NCI-H460 (cell line): ENCODE measurements around the gene PTCHD1. TPM values are rescaled to one million over a fixed set of nuclear protein-coding genes. Genes with fewer than 3 reads are reported as not detected.

ENCODE experiments used
- DNase-seq: peaks from one replicate; pipeline ENCODE4 v3.0.0-alpha.2; 2016; ENCODE audit warnings: low read depth; ENCODE audit errors: extremely low read depth
- total RNA-seq: library from RNA; depleted of rRNA; stranded (reverse); fragments of >200 nt; shearing (Covaris generic); gene quantifications from 2 replicates; pipeline ENCODE4 v1.2.3, GENCODE V29; 2014

Gene PTCHD1
- total RNA-seq, 1 experiment from 2014 or later: 4.7 TPM

GRCh38 chrX:23344904-23345271 lies 10.2 kb downstream of the PTCHD1 start:
- DNase-seq: no peak

DNA sequence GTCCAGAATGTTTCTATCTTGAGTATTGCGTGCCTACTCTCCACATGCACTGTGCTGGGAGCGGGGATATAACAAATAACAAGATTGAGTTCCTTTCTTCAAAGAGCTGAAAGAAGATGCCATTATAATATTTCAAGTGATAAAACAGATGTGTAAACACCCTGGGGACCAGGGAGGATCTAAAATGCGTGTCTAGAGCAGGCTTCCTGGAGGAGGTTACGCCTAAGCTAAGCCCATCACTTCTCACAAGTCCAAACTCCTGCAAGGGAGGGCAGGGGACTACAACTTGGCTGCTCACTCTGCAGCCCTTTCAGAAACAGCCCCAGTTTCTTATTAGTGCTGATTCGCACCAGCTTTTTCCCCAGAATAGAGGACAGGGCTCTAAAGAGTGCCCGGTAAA lies 21.5 kb downstream of the PTCHD1 start:
- no peak for DNase-seq

DNA sequence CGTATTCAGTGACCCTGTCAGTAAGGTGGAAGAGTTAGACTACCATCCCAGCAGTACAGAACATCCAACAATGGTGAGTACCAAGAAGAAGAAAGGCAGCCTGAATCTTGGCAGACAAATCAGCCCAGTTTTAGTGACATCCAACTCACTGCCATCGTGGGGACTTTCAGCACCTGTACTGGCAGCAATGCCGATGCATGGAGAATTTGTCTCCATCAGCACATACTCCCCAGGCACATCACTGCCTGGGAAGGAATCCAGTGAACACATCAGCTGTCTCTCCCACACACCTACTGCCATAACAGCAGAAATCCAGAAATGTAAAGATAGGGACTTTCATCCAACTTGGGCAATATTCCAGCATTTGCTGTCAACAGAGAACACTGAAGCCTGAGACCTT lies 29.8 kb downstream of the PTCHD1 start:
- DNase-seq: no peak

GRCh38 chrX:23365541-23365940 lies 30.9 kb downstream of the PTCHD1 start:
- no peak for DNase-seq

GRCh38 chrX:23366914-23367313 lies 32.3 kb downstream of the PTCHD1 start:
- no peak for DNase-seq

- DNase-seq: no peak
Observed at GRCh38 chrX:23369027-23369426, 34.4 kb downstream of the PTCHD1 start.

DNA sequence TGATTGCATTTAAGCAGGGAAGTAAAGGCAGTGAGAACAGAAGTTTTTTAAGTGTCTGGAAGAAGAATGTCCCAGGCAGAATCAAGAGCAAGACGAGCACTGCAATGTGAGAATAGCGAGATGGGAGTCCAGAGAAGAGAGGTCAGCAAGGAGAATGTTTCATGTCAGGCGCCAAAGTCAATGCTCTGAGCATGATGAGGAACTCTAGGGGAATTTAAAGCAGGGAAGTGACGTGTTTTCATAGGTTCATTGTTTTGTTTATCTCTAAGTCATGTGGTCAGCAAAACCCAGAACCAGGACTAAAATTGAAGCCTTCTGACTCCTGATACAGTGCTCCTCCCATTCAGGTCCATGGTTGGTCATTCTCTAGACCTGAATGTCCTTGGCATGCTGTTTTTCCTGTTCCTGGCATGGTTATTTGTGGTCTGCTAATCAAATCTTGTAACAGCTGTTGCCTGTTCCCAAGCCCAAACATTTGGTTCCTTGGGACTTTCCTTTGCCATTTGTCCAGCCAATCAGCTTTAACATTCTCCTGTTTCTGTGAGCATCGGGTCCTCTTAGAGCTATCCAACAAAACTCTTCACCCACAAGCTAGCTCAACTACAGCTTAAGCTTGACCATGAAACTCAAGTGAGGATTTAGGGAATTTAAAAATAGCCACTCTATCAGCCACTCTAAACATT lies 37.7 kb downstream of the PTCHD1 start:
- DNase-seq: no peak

DNA sequence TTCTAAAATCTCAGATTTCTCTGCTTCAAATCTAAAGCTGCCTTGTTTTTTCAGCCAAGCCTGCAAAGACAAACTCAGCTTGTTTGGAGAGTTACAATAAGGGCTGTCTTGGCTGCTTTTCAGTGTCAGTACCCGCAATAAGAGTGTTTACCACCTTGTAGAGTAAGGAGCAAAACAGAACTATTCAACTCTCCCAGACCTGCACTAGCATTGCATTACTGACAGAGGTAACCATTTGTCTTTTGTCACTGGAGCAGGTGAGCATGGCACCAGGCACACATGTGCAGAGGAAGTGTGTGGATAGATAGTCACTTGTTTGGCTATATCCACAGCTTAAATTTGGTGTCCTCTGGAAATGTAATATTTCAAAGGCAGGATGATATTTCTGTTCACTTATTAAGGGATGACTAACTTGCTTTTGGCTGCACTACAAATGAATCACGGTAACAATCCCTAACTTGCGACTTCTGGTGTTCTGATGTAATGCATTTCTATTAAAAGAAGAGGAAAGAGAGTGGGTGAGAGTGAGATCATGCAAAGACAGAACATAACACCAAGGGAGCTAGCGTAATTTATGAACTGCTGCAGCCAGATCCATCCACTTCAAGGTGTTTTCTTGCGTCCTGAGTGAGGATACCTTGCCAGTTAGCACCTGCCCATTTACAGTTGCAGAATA lies 38.6 kb downstream of the PTCHD1 start:
- peak; percentile 1 for DNase-seq

GRCh38 chrX:23374291-23374690 lies 39.6 kb downstream of the PTCHD1 start:
- no peak for DNase-seq

DNA sequence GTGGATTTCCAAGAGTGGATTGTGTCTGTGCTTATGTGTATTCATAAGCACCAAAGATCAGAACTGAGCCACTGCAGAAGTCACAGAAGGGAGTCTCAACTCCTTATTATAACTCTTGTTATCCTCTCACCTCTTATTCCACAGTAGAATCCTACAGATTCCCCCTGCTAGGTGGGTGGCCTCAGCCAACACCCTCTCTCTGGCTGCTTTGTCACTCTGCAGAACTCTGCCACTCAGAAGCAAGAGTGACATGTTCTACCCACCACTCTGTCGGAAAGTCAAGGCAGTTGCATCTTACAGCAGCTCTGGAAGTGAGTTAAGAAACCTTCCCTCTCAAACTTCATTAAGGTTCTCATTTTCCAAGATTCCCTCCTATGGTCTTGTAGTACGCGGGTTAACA lies 41.9 kb downstream of the PTCHD1 start:
- DNase-seq: no peak

DNA sequence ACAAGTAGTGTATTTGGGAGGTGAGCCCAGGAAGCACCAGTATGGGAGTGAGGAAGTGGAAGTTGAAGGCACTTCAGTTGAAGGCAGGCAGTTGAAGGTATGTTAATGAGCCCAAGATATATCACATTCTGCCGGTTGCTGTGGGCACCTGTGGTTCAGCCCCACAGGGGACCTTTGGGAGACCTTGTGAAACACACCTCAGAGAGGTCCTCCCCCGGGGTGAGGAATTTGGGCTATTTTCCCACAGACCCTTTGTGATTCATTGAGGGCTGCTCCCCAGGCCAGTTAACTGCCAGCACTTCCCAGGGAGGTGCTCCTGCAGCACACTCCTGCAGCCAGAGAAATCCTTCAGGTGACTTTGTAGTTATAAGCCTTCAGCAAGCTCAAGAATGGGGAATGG lies 45.9 kb downstream of the PTCHD1 start:
- DNase-seq: no peak

- DNase-seq: no peak
Observed at GRCh38 chrX:23381099-23382087, 46.7 kb downstream of the PTCHD1 start.

DNA sequence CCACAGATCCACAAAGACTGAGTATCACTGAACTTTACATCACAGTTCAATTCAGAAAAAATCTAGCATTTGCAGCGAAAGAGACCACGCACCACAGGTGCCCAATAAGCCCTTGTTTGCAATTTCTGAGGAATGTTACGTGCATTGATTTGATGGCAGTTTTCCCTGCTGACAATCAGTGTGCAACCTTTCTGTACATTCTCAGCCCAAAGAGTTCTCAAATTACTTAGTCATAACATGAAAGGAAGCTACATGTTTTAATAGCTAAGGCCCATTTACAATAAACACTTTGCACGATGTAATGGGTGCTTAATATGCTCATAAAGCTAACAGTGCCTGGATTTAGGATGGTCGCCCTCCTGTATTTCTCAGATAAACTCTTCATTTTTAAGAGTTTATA lies 47.9 kb downstream of the PTCHD1 start:
- DNase-seq: no peak

DNA sequence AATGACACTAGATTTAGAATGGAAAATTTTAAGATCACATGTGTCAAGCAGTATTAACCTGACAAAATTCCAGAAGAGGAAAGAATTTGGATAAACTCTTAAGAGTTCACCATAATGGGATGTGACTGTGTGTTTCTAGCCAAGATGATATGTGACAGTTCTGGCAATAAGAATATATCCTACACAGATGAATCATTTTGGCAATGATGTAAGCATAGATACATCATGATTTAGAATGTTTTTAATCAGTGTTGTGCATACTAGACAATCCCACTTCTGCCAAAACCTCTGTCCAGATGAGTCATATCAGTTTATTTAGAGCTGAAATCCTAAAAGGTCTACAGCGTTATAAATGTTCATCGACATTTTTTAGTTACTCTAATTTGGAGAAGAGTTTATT lies 48.8 kb downstream of the PTCHD1 start:
- no peak for DNase-seq

- no peak for DNase-seq
Observed at GRCh38 chrX:23385242-23385641, 50.6 kb downstream of the PTCHD1 start.

DNA sequence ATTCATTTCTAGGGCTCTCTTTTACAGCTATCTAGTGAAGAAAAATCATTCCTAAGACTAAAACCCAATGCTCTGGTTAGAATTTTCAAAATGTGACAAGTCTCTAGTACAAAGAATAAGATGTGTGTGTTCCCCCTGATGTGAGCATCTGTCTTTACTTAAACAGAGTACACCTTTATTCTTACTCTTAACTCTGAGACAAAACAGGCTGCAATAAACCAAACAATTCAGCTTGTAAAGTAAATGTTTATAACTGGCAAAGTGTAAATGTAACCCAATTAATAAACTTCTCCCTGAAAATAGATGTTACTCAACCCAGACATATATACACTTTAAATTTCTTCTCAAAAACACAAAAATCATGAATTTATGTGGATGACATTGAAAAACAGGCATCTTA lies 51.6 kb downstream of the PTCHD1 start:
- no peak for DNase-seq

- DNase-seq: no peak
Observed at GRCh38 chrX:23386726-23387125, 52.1 kb downstream of the PTCHD1 start.

DNA sequence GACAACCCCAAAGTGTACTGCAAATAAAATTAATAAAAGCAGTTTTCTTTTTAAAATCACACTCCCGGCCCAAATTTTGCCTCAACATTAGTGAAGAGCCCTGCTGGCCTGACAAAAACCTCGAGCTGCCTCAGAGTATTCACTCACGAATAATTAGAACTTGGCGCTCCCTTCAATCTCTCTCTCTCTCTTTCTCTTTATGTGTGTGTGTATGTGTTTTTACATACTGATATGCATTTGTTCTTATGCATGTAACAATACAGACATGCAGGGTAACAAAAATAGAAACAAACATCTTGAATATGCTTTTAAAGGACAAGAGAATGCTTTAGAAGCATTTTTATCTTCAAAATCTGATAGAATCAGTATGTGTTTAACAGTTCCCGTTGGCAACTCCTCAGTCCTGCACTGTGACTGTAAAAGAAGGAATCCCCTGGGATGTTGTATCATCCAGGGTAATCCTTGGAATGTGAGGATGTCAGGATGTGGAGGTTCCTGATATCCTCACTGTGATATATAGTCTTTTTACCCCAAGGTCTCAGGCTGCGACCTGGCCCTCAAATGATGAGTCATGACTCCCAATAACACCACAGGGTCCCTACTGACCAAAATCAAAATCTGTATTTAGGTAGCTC lies 53.0 kb downstream of the PTCHD1 start:
- DNase-seq: no peak

- no peak for DNase-seq
Observed at GRCh38 chrX:23389196-23389792, 54.6 kb downstream of the PTCHD1 start.

GRCh38 chrX:23390979-23391378 lies 56.3 kb downstream of the PTCHD1 start:
- DNase-seq: no peak

DNA sequence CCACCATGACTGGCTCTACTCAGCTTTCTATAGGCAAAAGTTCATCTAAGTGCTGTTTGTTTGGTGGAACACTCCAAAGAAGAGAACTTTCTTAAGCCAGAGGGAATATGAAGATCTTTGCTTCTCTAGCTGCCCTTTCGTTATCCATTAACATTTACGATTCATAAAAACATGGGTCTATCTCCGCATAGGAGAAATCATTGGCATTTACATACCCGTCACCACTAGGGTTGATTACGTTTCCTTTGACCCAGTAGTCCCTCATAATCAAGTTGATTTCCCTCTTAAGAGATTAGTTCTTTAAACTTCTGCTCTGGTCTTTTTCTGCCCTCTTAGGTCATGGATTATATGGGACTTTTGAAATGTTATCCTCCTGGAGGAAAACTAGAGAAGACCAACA lies 57.5 kb downstream of the PTCHD1 start:
- DNase-seq: no peak
